ENCODE measurements around the gene PTER.

The PTER gene

DNA sequence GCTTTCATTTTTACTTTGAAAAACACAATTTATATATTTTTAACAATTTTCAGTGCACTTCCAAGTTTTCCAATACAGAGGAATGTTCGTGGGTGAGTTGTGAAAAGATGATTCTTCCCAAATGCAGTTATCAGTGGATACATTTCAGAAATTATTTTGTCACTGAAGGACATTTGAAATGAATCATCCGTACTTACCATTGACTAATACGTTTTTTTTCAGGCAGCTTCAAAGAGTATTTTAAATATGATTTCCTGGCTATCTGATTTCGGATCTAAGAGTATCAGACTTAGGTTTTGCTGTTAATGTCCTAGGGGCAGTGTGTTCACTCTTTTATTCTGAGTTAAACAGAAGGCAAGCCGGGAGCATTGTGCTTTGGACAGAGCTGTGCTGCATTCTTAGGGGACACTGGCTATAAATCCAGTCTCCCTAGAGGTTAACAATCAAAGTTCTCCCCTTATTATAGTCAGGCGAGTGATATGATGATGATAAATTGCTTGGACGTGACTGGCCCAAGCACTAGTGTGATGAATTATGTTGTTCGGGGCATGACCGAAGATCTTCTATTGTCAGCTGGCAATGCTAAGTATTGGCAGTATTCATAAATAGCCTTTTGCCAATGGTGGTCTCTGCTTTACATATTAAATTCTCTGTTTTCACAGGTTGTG is 4.5 kb downstream of the PTER start:
- no peak overlapping the region for H3K4me3 ChIP-seq (ENCODE audit: low read length)
- TF ChIP-seq, protein P1, sequence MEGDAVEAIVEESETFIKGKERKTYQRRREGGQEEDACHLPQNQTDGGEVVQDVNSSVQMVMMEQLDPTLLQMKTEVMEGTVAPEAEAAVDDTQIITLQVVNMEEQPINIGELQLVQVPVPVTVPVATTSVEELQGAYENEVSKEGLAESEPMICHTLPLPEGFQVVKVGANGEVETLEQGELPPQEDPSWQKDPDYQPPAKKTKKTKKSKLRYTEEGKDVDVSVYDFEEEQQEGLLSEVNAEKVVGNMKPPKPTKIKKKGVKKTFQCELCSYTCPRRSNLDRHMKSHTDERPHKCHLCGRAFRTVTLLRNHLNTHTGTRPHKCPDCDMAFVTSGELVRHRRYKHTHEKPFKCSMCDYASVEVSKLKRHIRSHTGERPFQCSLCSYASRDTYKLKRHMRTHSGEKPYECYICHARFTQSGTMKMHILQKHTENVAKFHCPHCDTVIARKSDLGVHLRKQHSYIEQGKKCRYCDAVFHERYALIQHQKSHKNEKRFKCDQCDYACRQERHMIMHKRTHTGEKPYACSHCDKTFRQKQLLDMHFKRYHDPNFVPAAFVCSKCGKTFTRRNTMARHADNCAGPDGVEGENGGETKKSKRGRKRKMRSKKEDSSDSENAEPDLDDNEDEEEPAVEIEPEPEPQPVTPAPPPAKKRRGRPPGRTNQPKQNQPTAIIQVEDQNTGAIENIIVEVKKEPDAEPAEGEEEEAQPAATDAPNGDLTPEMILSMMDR (conservative IDR thresholded peaks at IDR 0.05; ENCODE audit: low read depth, low read length) = no peak
- DNase-seq (ENCODE audit: low read depth) = no peak

DNA sequence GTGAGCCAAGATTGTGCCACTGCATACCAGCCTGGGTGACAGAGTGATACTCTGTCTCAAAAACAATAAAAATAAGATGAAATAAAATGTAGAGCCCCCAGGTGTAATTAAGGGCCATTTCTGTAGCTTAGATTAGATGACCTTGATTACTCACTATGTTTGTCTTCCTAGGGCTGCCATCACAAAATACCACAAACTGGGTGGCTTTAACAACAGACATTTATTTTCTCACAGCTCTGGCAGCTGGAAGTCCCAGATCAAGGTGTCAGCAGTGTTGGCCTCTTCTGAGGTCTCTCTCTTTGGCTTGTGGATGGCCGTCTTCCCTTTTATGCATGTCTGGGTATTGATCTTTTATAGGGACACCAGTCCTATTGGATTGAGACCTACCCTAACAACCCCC is 6.1 kb downstream of the PTER start:
- TF ChIP-seq, protein P1 (conservative IDR thresholded peaks at IDR 0.05; ENCODE audit: low read depth, low read length) = no peak
- DNase-seq (ENCODE audit: low read depth) = no peak
- no peak overlapping the region for H3K4me3 ChIP-seq (ENCODE audit: low read length)

DNA sequence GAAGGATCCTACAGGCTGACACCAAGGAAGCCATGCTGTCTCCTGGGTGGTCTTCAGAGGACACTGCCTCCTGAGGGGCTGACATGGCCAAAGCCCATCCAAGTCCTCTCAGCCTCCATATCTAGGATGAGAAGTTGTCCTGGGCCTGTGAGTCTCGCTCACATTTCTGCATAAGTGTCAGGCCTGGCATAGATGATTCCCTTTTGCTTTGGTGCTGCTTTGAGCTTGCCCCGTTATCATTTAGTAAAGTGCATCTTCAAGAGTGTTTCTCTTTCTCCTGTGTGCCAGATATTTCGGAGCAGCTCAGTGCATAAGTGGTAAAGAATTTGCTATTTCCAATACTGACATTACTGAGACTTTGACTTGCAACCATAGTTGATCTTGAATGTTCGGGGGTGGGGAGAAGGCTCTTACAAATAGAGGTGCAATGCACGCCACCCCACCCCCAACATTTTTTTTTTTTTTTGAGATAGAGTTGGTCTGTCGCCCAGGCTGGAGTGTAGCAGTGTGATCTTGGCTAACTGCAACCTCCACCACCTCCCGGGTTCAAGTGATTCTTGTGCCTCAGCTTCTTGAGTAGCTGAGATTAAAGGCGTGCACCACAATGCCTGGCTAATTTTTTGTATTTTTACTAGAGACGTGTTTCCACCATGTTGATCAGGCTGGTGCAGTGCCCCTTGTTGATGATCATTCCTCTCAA is 9.1 kb downstream of the PTER start:
- no peak overlapping the region for H3K4me3 ChIP-seq (ENCODE audit: low read length)
- DNase-seq (ENCODE audit: low read depth) = no peak
- TF ChIP-seq, protein P1 (conservative IDR thresholded peaks at IDR 0.05; ENCODE audit: low read depth, low read length) = no peak

DNA sequence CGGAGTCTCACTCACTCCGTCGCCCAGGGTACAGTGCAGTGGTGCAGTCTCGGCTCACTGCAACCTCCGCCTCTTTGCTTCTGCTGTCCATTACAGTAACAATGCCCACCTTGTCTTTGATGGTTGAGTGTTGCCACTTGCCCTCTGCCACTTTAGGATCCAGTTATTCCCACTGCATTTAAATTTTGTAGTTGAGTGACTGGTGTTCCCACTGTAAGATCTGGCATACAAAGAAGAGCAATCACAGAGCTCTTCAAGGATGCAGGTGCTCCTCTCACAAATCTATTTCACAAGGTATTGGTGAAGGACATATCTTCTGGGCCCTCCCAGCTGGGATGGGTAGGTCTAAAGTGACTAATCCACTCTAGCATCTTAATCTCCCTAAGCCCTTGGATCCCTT is 12.6 kb downstream of the PTER start:
- no peak overlapping the region for H3K4me3 ChIP-seq (ENCODE audit: low read length)
- no peak for DNase-seq (ENCODE audit: low read depth)
- TF ChIP-seq, protein P1 (conservative IDR thresholded peaks at IDR 0.05; ENCODE audit: low read depth, low read length) = no peak

DNA sequence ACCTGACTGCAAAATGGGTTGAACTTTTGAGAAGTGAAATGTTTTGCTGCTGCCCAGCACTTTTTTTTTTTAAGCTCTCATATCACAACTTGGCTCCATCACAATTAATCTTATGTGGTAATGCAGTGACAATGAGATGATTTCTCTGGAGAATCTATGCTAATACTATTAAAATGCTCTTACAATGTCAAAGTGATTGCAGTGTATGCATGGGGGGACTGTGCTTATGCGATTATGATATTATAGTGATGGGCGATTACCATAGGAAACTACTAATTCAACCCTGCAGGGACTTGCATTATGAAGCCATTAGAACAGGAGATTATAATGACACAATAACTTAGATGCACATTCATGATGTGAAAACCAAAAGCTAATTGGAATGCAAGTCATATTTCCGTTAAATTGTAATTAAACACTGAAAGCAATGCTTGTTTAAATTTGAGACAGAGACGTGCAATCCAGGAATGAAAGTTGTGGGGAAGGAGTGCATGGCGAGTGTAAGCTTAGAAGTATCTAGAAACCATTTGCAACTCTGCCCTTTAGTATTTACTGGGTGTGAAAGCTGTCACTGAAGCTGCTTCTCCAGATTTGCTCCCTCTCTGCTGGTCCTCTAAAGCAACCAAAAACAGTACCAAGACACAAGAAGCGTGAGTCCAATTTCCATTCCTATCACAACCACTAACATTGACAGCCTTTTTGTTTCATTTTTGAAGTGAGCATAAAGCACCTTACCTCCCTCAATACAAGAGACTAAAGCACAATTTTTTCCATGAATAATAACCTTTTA is 21.6 kb downstream of the PTER start:
- no peak for DNase-seq (ENCODE audit: low read depth)
- TF ChIP-seq, protein P1 (conservative IDR thresholded peaks at IDR 0.05; ENCODE audit: low read depth, low read length) = no peak
- no peak overlapping the region for H3K4me3 ChIP-seq (ENCODE audit: low read length)

DNA sequence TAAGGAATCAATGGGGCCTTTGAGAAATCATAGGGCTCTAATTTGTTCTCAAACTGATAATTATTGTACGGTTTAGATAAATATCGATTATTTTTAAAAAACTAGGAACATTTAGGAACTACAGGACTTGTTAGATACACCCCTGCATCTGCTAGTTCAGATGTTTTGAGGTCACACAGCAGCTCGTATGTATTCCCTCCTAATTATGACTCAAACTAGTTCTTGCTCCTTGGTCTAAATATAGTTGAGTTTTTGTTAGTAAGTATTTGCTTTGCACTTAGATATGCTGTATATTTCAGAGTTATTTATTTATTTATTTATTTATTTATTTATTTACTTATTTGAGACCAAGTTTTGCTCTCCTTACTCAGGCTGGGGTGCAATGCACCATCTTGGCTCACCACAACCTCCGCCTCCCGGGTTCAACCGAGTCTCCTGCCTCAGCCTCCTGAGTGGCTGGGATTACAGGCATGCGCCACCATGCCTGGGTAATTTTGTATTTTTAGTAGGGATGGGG is 22.7 kb downstream of the PTER start:
- no peak for DNase-seq (ENCODE audit: low read depth)
- TF ChIP-seq, protein P1 (conservative IDR thresholded peaks at IDR 0.05; ENCODE audit: low read depth, low read length) = no peak
- no peak overlapping the region for H3K4me3 ChIP-seq (ENCODE audit: low read length)
